BJ (cell line): Measurements from ENCODE around the gene RXYLT1. TPM values are rescaled to one million over a fixed set of nuclear protein-coding genes. Genes with fewer than 3 reads are reported as not detected.

ENCODE experiments used
- CTCF ChIA-PET: fragments of 350-600 bp; formaldehyde crosslinking; extraction: SDS; loops from one replicate; lab custom pipeline; 2021; ENCODE audit warnings: antibody characterized with exemption, inconsistent platforms; lab: Yijun Ruan, JAX
- POLR2A ChIA-PET: fragments of 300-600 bp; sonication (Branson Sonifier 250); formaldehyde crosslinking; extraction: SDS; loops from one replicate; lab custom pipeline; 2021; ENCODE audit warnings: antibody characterized with exemption; lab: Charles Lee
- DNase-seq: peaks from one replicate; pipeline ENCODE4 v3.0.0-alpha.2; 2011; ENCODE audit warnings: low read depth
- H3K27me3 ChIP-seq: 2 replicates; pipeline ENCODE4 v1.6.0; 2011; ENCODE audit warnings: low read length; ENCODE audit not compliant: control insufficient read depth, insufficient read depth
- H3K36me3 ChIP-seq: 2 replicates; pipeline ENCODE4 v1.5.1; 2011; ENCODE audit warnings: low read length; ENCODE audit not compliant: control insufficient read depth, insufficient read depth
- H3K4me3 ChIP-seq: 2 replicates; pipeline ENCODE4 v1.5.1; 2011; ENCODE audit warnings: low read depth, mild to moderate bottlenecking, control low read depth, low read length
- polyA plus RNA-seq: library from polyadenylated mRNA; depleted of rRNA; stranded (reverse); fragments of >200 nt; gene quantifications from 2 replicates; pipeline ENCODE4 v1.2.3, GENCODE V29; 2011
- TF ChIP-seq, protein P1 (sequence below): IDR thresholded peaks from 2 replicates; pipeline ENCODE4 v1.5.1; 2011; ENCODE audit warnings: low read depth, mild to moderate bottlenecking, control low read depth, inconsistent platforms, low read length, moderate library complexity; ENCODE audit not compliant: insufficient read depth

RXYLT1 gene
- polyA plus RNA-seq, 1 experiment = 7.3 TPM

DNA sequence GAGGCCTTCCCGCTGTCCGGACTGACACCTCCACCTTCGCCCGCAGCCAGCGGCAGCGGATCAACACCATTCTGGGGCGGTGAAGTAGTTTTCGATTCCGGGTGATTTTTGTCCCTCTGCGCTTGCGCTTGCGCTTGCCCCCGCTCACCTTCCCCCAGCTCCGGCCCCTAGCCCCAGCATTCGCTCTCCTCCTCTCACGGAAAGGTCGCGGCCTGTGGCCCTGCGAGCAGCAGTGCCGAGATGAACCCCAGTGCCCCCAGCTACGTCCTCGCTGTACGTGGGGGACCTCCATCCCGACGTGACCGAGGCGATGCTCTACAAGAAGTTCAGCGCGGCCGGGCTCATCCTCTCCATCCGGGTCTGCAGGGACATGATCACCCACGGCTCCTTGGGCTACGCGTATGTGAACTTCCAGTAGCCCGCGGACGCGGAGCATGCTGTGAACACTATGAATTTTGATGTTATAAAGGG is 42.1 kb downstream of the RXYLT1 start:
- TF ChIP-seq, protein P1, sequence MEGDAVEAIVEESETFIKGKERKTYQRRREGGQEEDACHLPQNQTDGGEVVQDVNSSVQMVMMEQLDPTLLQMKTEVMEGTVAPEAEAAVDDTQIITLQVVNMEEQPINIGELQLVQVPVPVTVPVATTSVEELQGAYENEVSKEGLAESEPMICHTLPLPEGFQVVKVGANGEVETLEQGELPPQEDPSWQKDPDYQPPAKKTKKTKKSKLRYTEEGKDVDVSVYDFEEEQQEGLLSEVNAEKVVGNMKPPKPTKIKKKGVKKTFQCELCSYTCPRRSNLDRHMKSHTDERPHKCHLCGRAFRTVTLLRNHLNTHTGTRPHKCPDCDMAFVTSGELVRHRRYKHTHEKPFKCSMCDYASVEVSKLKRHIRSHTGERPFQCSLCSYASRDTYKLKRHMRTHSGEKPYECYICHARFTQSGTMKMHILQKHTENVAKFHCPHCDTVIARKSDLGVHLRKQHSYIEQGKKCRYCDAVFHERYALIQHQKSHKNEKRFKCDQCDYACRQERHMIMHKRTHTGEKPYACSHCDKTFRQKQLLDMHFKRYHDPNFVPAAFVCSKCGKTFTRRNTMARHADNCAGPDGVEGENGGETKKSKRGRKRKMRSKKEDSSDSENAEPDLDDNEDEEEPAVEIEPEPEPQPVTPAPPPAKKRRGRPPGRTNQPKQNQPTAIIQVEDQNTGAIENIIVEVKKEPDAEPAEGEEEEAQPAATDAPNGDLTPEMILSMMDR = no peak
- no peak for DNase-seq
- Histone ChIP-seq H3K4me3 (peak overlapping the region; percentile 43), H3K36me3 (no peaks in the 10 kb centered on the region), H3K27me3 (no peaks in the 10 kb centered on the region)
- ChIA-PET CTCF (interaction anchor here (0.7 to 7.6 kb wide), 8 partner anchors 12 to 571 kb away, joined by 3 to 78 read pairs (median 4); partner anchors contain the start of gene DPY19L2), POLR2A (interaction anchor here (0.6 kb wide), 1 partner anchor 460 kb away, joined by 4 read pairs; no protein-coding TSS in a partner anchor)

DNA sequence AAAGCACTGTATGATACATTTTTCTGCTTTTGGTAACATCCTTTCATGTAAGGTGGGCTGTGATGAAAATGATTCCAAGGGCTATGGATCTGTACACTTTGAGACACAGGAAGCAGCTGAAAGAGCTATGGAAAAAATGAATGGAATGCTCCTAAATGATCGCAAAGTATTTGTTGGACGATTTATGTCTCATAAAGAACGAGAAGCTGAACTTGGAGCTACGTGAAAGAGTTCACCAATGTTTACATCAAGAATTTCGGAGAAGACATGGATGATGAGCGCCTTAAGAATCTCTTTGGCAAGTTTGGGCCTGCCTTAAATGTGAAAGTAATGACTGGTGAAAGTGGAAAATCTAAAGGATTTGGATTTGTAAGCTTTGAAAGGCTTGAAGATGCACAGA is 42.6 kb downstream of the RXYLT1 start:
- Histone ChIP-seq H3K36me3 (no peaks in the 10 kb centered on the region), H3K4me3 (peak overlapping the region; percentile 43; the same call in 1 of the 2 replicates), H3K27me3 (no peaks in the 10 kb centered on the region)
- POLR2A ChIA-PET = interaction anchor here (0.6 kb wide), 1 partner anchor 460 kb away, joined by 4 read pairs; no protein-coding TSS in a partner anchor
- TF ChIP-seq, protein P1 = no peak
- CTCF ChIA-PET = interaction anchor here (0.6 to 7.6 kb wide), 8 partner anchors 12 to 570 kb away, joined by 3 to 78 read pairs (median 4); partner anchors contain the start of gene DPY19L2
- no peak for DNase-seq

DNA sequence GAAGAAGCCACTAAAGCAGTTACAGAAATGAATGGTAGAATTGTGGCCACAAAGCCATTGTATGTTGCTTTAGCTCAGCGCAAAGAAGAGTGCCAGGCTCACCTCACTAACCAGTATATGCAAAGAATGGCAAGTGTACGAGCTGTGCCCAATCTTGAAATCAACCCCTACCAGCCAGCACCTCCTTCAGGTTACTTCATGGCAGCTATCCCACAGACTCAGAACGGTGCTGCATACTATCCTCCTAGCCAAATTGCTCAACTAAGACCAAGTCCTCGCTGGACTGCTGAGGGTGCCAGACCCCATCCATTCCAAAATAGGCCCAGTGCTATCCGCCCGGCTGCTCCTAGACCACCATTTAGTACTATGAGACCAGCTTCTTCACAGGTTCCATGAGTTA is 43.3 kb downstream of the RXYLT1 start:
- ChIA-PET POLR2A (no interaction called here), CTCF (interaction anchor here (0.6 to 7.6 kb wide), 5 partner anchors 11 to 568 kb away, joined by 3 to 78 read pairs (median 5); no protein-coding TSS in a partner anchor)
- Histone ChIP-seq H3K4me3 (no peak overlapping the region), H3K36me3 (no peaks in the 10 kb centered on the region), H3K27me3 (no peaks in the 10 kb centered on the region)
- TF ChIP-seq, protein P1 = no peak
- no peak for DNase-seq

DNA sequence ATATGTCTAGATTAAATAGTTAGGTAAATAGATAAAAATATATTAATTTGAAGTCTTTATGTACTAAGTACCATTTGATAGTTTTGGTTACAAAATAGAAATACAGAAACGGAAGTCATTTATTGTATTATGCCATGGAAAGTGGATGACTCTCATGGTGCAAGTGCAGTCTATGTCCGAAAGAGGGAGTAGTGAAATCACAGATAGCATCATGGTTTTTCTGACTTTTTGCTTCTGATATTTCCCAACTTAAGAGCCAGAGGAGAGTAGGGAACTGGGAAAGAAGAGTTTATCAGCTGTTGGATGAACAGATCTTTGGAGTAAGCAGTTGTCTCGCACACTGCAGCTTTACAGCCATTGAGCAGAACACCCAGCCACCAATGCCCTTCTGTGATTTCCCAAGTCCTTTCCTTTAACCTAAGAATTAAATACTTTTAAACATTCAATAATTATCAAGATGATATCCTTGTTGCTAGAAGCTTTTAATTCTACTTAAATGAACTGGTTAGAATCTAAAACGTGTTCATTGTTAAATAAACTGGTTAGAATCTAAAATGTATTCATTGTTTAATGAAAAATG is 46.4 kb downstream of the RXYLT1 start:
- Histone ChIP-seq H3K4me3 (no peak overlapping the region), H3K27me3 (no peaks in the 10 kb centered on the region), H3K36me3 (no peaks in the 10 kb centered on the region)
- CTCF ChIA-PET = interaction anchor here (0.7 to 7.6 kb wide), 11 partner anchors 8 to 570 kb away, joined by 3 to 78 read pairs (median 5); partner anchors contain the start of gene SRGAP1
- POLR2A ChIA-PET = no interaction called here
- TF ChIP-seq, protein P1 = peak; percentile 81
- DNase-seq = no peak

DNA sequence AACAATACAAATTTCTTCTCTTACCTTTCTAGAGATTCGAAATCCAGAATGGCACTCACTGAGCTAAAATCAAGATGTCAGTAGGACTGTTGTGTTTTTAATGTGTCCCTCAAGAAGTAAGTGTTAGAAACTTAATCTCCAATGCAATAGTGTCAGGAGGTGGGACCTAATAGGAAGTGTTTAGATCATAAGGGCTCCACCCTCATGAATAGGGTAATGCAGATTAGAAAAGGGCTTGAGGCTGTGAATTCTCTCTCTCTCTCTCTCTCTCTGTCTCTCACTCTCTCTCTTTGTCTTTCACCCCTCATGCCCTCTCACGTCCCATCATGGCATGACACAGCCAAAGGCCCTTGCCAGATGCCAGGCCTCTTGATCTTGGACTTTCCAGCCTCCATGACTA is 49.2 kb downstream of the RXYLT1 start:
- POLR2A ChIA-PET = no interaction called here
- no peaks in the 10 kb centered on the region for H3K36me3 ChIP-seq
- CTCF ChIA-PET = interaction anchor here (7.6 kb wide), 1 partner anchor 429 kb away, joined by 78 read pairs; no protein-coding TSS in a partner anchor
- H3K4me3 ChIP-seq = no peak overlapping the region
- no peak for DNase-seq
- TF ChIP-seq, protein P1 = no peak
- no peaks in the 10 kb centered on the region for H3K27me3 ChIP-seq
